Heart left ventricle (tissue), 16 donors: ENCODE measurements around the gene CD28. TPM values are rescaled to one million over a fixed set of nuclear protein-coding genes. Genes with fewer than 3 reads are reported as not detected.

Source experiments
- ATAC-seq, 4 donors: fragments of 200-7000 bp; cut with Tn5 transposase; one replicate each; pipeline ENCODE4 v1.9.1; 2020 to 2022; ENCODE audit warnings: moderate library complexity in 4 of 4, mild to moderate bottlenecking in 3 of 4, moderate number of reproducible peaks in 1 of 4
- DNase-seq, 5 donors: peaks; one replicate each; pipeline ENCODE4 v3.0.0-alpha.2; 2020
- H3K27ac ChIP-seq, 12 donors: fragments of 200-600 bp; sonication (generic) in 4 of 12; one replicate each; pipeline versions ENCODE4 v1.5.0 to v1.8.0; 2016 to 2022; ENCODE audit warnings: mild to moderate bottlenecking in 2 of 12
- H3K27me3 ChIP-seq, 9 donors: fragments of 200-600 bp; sonication (generic) in 2 of 9; one replicate each; pipeline versions ENCODE4 v1.5.1 to v1.8.0; 2016 to 2022; ENCODE audit warnings: mild to moderate bottlenecking in 3 of 9
- H3K36me3 ChIP-seq, 9 donors: fragments of 200-600 bp; sonication (generic) in 2 of 9; one replicate each; pipeline versions ENCODE4 v1.5.0 to v1.8.0; 2018 to 2022; ENCODE audit warnings: mild to moderate bottlenecking in 2 of 9
- H3K4me1 ChIP-seq, 12 donors: fragments of 200-600 bp; sonication (generic) in 4 of 12; one replicate each; pipeline versions ENCODE4 v1.5.0 to v1.8.0; 2016 to 2022; ENCODE audit warnings: mild to moderate bottlenecking in 3 of 12
- H3K4me3 ChIP-seq, 12 donors: fragments of 200-600 bp; sonication (generic) in 4 of 12; one replicate each; pipeline versions ENCODE4 v1.5.0 to v1.8.0; 2017 to 2022; ENCODE audit warnings: mild to moderate bottlenecking in 9 of 12, moderate library complexity in 4 of 12
- H3K9me3 ChIP-seq, 12 donors: fragments of 200-600 bp; sonication (generic) in 4 of 12; one replicate each; pipeline versions ENCODE4 v1.5.0 to v1.8.0; 2016 to 2022; ENCODE audit warnings: mild to moderate bottlenecking in 1 of 12
- CTCF ChIP-seq, 12 donors: fragments of 200-600 bp; sonication (generic) in 4 of 12; IDR thresholded peaks; one replicate each; pipeline versions ENCODE4 v1.5.0 to v1.8.0; 2018 to 2022; ENCODE audit warnings: antibody characterized with exemption in 12 of 12, mild to moderate bottlenecking in 5 of 12
- POLR2A ChIP-seq, 2 donors: fragments of 450-650 bp; IDR thresholded peaks; one replicate each; pipeline ENCODE4 v1.6.1; 2017; ENCODE audit warnings: antibody characterized with exemption in 2 of 2, mild to moderate bottlenecking in 2 of 2, moderate library complexity in 2 of 2
- WGBS, 4 donors: extraction: QIAGEN DNeasy Blood & Tissue Kit in 2 of 4; methylation state at CpG; one replicate each; pipeline versions ENCODE4 v1.1.5 to v1.1.7; 2013 to 2018; 5-methylcytosine and 5-hydroxymethylcytosine counted together
- intact Hi-C, 10 donors: fragments of 100-400 bp; cut with DNase I; formaldehyde crosslinking; loops; one replicate each; pipeline versions ENCODE4 v1.11.1 to v1.14.2; 2022
- polyA plus RNA-seq, 2 donors: library from polyadenylated mRNA; stranded (reverse); fragments of 200-250 nt; gene quantifications; one replicate each; pipeline ENCODE4 v1.2.3, GENCODE V29; 2013
- total RNA-seq, 9 donors: library from RNA; depleted of rRNA in 2 of 9; stranded (reverse); fragments of >200 nt in 2 of 9; fragmentation: NEBNext Ultra II Directional in 3 of 9; extraction: Animal tissue kit (Norgen Biotek cat#: 25700) in 3 of 9; gene quantifications; one replicate each; pipeline versions ENCODE4 v1.1.0 to v1.2.4, GENCODE V29; 2016 to 2023
- donor health status: ischemic (EF 13 %, LVEDD 7.1; RV severe dilation, severe dysfunction).
- donor health status: healthy with polysubstance abuse.
- donor health status: DM: no; HTN: yes; CAD: no.
- donor health status: DM: no; HTN: no; CAD: no.
- donor health status: ischemic (EF 25% LVEDD 6.9; RV normal size, moderate dysfunction).
- donor health status: ischemic (EF 25% LVEDD 5.7; RV mildly dilated, moderate dysfunction).
- donor health status: healthy.
- donor health status: DM: yes; HTN: yes; CAD: no.
- donor health status: ischemic (EF 35%, LVEDD 5.7; RV mildly dilated, moderate dysfunction).
- donor health status: nonischemic (EF 11% LVEDD 7.7; RV severe dilation, severe dysfunction).
- donor health status: DM: yes; HTN: yes; CAD: no.
- donor health status: PGD.
- donor health status: ischemic (EF 29% LVEDD 5.4; RV normal size, mild dysfunction).
- donor health status: nonischemic (EF 23%, LVEDD 6.1; RV moderate dilation, normal function).

The CD28 gene
- total and polyA plus RNA-seq, 11 donors = 0.08 to 11.2 (median 0.81) TPM

GRCh38 chr2:203761121-203761520 lies 54.7 kb downstream of the CD28 start:
- Histone ChIP-seq H3K27ac (no peak overlapping the region), H3K36me3 (no peaks in the 10 kb centered on the region), H3K4me1 (peaks cover 0 to 8% (median 0%) of the 10 kb centered on the region in 12 donors), H3K27me3 (no peaks in the 10 kb centered on the region), H3K9me3 (peaks cover 0 to 20% (median 3%) of the 10 kb centered on the region in 12 donors), H3K4me3 (no peak overlapping the region)
- WGBS, 4 donors = 92 to 100% (median 97%) methylated on average over 1 of the region's 1 CpG
- intact Hi-C loops = no loop called here
- TF ChIP-seq POLR2A (IDR thresholded peaks at IDR 0.05) (no peak), CTCF (IDR thresholded peaks at IDR 0.05) (no peak)
- ATAC-seq = no peak
- DNase-seq = no peak

- 79 to 97% (median 86%) methylated on average over 1 of the region's 1 CpG for WGBS, 4 donors
- Histone ChIP-seq H3K4me1 (peaks cover 0 to 8% (median 0%) of the 10 kb centered on the region in 12 donors), H3K9me3 (peaks cover 0 to 5% (median 0%) of the 10 kb centered on the region in 12 donors), H3K4me3 (no peak overlapping the region), H3K27me3 (no peaks in the 10 kb centered on the region), H3K36me3 (no peaks in the 10 kb centered on the region), H3K27ac (peak overlapping the region in 1 of 12 donors; percentile 19)
- intact Hi-C loops = no loop called here
- no peak for TF ChIP-seq CTCF (IDR thresholded peaks at IDR 0.05)
- TF ChIP-seq POLR2A (IDR thresholded peaks at IDR 0.05) = no peak
- ATAC-seq (no peak), DNase-seq (no peak)
Observed at GRCh38 chr2:203763241-203763937, 57.0 kb downstream of the CD28 start.

GRCh38 chr2:203763938-203764664 lies 57.7 kb downstream of the CD28 start:
- intact Hi-C loops = no loop called here
- ATAC-seq (no peak), DNase-seq (no peak)
- Histone ChIP-seq H3K27ac (peak overlapping the region in 1 of 12 donors; percentile 19), H3K9me3 (peaks cover 0 to 5% (median 0%) of the 10 kb centered on the region in 12 donors), H3K4me3 (no peak overlapping the region), H3K27me3 (no peaks in the 10 kb centered on the region), H3K36me3 (no peaks in the 10 kb centered on the region), H3K4me1 (peaks cover 0 to 8% (median 0%) of the 10 kb centered on the region in 12 donors)
- 80 to 90% (median 86%) methylated on average over 10 of the region's 10 CpGs for WGBS, 4 donors
- TF ChIP-seq POLR2A (IDR thresholded peaks at IDR 0.05) (no peak), CTCF (IDR thresholded peaks at IDR 0.05) (no peak)

- intact Hi-C loops = no loop called here
- no peak overlapping the region for H3K4me3 ChIP-seq
- ATAC-seq (no peak), DNase-seq (no peak)
- H3K27me3 ChIP-seq = no peaks in the 10 kb centered on the region
- H3K27ac ChIP-seq = no peak overlapping the region
- H3K36me3 ChIP-seq = no peaks in the 10 kb centered on the region
- no peaks in the 10 kb centered on the region for H3K9me3 ChIP-seq
- 88 to 93% (median 90%) methylated on average over 4 of the region's 4 CpGs for WGBS, 4 donors
- H3K4me1 ChIP-seq = no peaks in the 10 kb centered on the region
- no peak for TF ChIP-seq CTCF (IDR thresholded peaks at IDR 0.05)
- no peak for TF ChIP-seq POLR2A (IDR thresholded peaks at IDR 0.05)
Observed at GRCh38 chr2:203772456-203773165, 66.2 kb downstream of the CD28 start.
